Measurements from ENCODE around the gene FOXM1.
"Not testable (repeated sequence)": the region's sequence is repeated elsewhere in the genome, so short reads cannot be mapped to it uniquely, and the experiment has no call there.

The FOXM1 gene

GRCh38 chr12:2884810-2885209 is 7.8 kb upstream of the FOXM1 start:
- H3K4me3 ChIP-seq (ENCODE audit: low read length): no peak overlapping the region
- DNase-seq (ENCODE audit: low read depth): no peak
- TF ChIP-seq CTCF (conservative IDR thresholded peaks at IDR 0.05; ENCODE audit: low read length): no peak

GRCh38 chr12:2879853-2880252 is 2.9 kb upstream of the FOXM1 start:
- no peak overlapping the region for H3K4me3 ChIP-seq (ENCODE audit: low read length)
- no peak for DNase-seq (ENCODE audit: low read depth)
- TF ChIP-seq CTCF (conservative IDR thresholded peaks at IDR 0.05; ENCODE audit: low read length): no peak

GRCh38 chr12:2877953-2878732 is 1.2 kb upstream of the FOXM1 start:
- DNase-seq (ENCODE audit: low read depth): peak; percentile 59
- H3K4me3 ChIP-seq (ENCODE audit: low read length): peak overlapping the region; percentile 87
- no peak for TF ChIP-seq CTCF (conservative IDR thresholded peaks at IDR 0.05; ENCODE audit: low read length)

- TF ChIP-seq CTCF (conservative IDR thresholded peaks at IDR 0.05; ENCODE audit: low read length): no peak; the same call in 1 of the 2 replicates
- DNase-seq (ENCODE audit: low read depth): peak; percentile 45
- peak overlapping the region; percentile 87 for H3K4me3 ChIP-seq (ENCODE audit: low read length)
Observed at GRCh38 chr12:2876431-2877046, 435 bp downstream of the FOXM1 start.

- peak; percentile 18 for DNase-seq (ENCODE audit: low read depth)
- not testable (repeated sequence) for H3K4me3 ChIP-seq (ENCODE audit: low read length)
Observed at GRCh38 chr12:2868986-2869632, 7.9 kb downstream of the FOXM1 start.

GRCh38 chr12:2864198-2864597 is 12.8 kb downstream of the FOXM1 start:
- no peak for DNase-seq (ENCODE audit: low read depth)
- TF ChIP-seq CTCF (conservative IDR thresholded peaks at IDR 0.05; ENCODE audit: low read length): no peak
- no peak overlapping the region for H3K4me3 ChIP-seq (ENCODE audit: low read length)

- not testable (repeated sequence) for H3K4me3 ChIP-seq (ENCODE audit: low read length); DNase-seq (ENCODE audit: low read depth)
Observed at GRCh38 chr12:2863402-2863801, 13.6 kb downstream of the FOXM1 start.

- TF ChIP-seq CTCF (conservative IDR thresholded peaks at IDR 0.05; ENCODE audit: low read length): no peak
- no peak overlapping the region for H3K4me3 ChIP-seq (ENCODE audit: low read length)
- no peak for DNase-seq (ENCODE audit: low read depth)
Observed at GRCh38 chr12:2862876-2863275, 14.1 kb downstream of the FOXM1 start.

All from AG10803 (cell line).